Stimulated activated CD4-positive, alpha-beta T cell treated with anti-CD3 and anti-CD28 coated beads, Interleukin-12 subunit alpha, Interleukin-12 subunit beta, amount 100 ng/mL, for 48 hours (primary cell): Measurements from ENCODE around the gene NME7.
A peak's percentile ranks its signal among the peaks of the same experiment; 100 is the strongest.

Experiments used
- DNase-seq, 3 donors: peaks; one replicate each; pipeline ENCODE4 v3.0.0-alpha.2; 2020; ENCODE audit warnings: low read depth in 2 of 3, low spot score in 1 of 3

Gene NME7

GRCh38 chr1:169163059-169163458 lies 204.5 kb downstream of the NME7 start:
- peak in 2 of 3 donors; percentile 2 to 10 for DNase-seq

- DNase-seq: no peak
These were observed 206.0 kb downstream of the NME7 start for GRCh38 chr1:169161496-169162194.

- no peak for DNase-seq
These were observed 206.6 kb downstream of the NME7 start for GRCh38 chr1:169160845-169161495.

- no peak for DNase-seq
These were observed 211.0 kb downstream of the NME7 start for GRCh38 chr1:169156580-169156979.

- DNase-seq: no peak
These were observed 211.9 kb downstream of the NME7 start for GRCh38 chr1:169155675-169156074.

- no peak for DNase-seq
These were observed 216.2 kb downstream of the NME7 start for GRCh38 chr1:169151338-169151837.

DNA sequence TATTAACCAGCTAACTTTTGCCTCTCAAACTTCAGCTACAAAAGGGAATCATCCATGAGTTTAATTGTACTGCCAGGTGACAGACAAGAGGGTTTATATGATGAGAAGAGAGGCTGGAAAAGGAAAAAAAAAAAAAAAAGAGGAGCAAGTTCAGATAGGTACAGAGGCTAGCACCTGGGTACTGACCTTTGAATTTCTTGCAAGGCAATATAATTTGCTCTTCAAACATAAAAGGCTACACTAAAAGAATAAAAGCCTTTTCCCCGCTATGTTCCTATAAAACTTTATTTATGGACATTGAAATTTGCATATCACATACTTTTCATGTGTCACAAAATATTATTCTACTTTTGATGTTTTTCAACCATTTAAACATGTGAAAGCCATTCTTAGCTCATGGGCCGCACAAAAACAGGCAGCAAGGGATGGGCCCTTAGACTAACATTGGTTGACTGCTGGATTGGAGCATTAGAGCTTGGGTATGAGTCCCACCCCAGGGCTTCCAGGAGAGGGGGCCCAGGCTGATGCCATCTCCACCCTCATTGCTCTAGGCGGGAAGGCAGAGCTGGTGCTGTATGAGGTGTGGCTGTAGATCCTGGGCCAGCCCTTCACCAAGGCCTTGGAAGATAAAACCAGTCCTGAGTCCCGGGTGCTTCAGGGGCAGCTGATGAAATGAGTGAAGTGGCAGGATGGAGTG lies 216.8 kb downstream of the NME7 start:
- no peak for DNase-seq

DNA sequence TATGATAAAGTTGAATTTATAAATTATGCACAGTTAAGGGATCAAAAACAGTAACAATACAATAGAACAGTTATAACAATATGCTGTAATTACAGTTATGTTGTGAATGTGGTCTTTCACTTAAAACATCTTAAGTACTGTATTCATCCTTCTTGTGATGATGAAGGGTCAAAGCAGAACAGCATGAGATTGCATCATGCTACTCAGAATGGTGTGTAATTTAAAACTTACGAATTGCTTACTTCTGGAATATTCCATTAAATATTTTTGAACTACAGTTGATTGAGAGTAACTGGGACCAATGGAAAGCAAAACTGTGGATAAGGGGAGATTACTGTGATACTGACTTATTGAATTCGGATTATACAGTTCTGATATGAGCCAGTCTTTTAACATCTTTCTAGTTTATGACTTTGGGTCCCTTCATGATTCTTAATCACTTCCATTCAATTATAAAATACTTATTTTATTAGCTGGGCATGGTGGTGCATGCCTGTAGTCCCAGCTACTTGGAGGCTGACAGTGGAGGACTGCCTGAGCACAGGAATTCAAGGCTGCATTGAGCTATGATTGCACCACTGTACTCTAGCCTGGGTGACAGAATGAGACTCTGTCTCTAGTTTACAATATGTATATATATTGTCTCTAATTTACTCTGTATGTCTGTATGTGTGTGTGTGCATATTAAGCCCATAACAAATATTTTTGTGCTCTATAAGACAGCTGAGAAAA lies 217.9 kb downstream of the NME7 start:
- no peak for DNase-seq

DNA sequence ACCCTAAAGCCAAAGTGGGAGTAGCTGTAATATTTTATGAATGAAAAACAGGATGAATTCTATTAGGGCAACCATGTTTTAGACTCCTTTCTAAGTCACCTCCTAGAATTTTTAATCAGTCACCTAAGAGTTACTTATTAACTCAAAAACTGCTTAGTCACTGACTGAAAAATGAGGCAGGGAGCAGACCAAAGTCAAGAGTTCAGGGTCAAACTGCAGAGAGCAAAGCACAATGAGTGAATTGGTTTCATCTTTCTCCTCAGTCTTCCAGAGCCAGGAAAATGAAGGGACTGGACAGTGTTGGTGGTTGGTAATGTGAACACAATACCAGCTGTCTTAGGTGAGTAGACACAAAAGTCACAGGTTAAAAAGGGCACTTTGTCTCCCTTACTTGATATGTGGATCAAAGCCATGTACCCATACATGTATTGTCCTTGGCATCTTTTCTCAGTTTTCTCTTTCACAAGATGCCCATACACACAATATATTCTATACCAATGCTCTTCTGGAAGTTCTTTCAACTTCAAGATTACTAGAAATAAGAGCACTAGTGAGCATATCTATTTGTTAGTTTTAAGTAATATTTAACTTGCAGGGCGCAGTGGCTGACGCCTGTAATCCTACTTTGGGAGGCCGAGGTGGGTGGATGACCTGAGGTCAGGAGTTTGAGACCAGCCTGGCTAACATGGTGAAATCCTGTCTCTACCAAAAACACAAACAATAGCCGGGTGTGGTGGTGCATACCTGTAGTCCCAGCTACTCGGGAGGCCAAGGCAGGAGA lies 218.9 kb downstream of the NME7 start:
- DNase-seq: no peak

DNA sequence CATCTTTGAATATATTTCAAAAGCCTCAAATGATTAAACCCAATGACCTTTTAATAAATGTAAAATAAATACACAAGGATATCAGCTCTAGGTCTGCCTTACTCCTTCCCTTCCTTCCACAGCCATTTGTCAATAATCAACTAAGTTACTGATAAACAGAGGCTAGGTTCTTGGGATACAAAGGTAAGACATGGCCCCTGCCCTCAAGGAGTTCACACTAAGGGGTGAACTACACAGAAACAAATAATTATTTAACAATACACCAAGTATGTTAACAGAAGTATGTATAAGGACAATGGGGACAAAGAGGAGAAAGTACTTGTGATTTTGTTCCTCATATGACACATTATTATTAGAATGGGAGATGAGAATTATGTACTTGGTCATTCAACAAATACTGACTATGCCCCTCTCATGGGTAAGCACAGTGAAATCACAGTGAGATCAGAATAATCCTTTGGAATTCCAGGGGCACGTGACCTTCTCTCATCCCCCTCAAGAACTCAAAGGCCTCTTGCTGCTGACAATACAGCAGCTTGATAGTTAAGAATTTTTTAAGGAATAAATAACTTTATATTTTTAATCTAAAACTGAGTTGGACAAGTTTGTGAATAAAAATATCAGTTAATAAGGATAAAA lies 220.9 kb downstream of the NME7 start:
- no peak for DNase-seq

- no peak for DNase-seq
These were observed 222.5 kb downstream of the NME7 start for GRCh38 chr1:169144941-169145626.

- DNase-seq: no peak
These were observed 223.6 kb downstream of the NME7 start for GRCh38 chr1:169143984-169144383.

DNA sequence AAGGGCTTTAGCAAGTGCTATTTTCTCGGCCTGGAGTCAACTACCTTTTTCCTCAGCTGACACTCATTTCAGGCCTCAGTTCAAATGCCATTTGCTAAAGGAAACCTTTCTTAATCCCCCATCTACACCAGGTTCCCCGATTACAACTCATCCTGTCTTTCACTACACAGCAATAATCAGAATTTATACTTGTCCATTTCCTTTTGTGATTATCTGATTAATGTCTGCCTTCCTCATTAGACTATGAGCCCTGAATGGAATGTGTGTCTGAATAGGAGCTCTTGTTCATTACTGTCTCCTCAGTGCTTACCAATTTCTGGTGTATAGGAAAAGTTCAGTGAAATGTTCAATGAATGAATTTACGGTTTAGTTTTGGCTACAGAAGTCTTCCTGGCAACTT lies 224.3 kb downstream of the NME7 start:
- no peak for DNase-seq

GRCh38 chr1:169142129-169142528 lies 225.5 kb downstream of the NME7 start:
- no peak for DNase-seq

GRCh38 chr1:169141356-169141755 lies 226.2 kb downstream of the NME7 start:
- DNase-seq: no peak

DNA sequence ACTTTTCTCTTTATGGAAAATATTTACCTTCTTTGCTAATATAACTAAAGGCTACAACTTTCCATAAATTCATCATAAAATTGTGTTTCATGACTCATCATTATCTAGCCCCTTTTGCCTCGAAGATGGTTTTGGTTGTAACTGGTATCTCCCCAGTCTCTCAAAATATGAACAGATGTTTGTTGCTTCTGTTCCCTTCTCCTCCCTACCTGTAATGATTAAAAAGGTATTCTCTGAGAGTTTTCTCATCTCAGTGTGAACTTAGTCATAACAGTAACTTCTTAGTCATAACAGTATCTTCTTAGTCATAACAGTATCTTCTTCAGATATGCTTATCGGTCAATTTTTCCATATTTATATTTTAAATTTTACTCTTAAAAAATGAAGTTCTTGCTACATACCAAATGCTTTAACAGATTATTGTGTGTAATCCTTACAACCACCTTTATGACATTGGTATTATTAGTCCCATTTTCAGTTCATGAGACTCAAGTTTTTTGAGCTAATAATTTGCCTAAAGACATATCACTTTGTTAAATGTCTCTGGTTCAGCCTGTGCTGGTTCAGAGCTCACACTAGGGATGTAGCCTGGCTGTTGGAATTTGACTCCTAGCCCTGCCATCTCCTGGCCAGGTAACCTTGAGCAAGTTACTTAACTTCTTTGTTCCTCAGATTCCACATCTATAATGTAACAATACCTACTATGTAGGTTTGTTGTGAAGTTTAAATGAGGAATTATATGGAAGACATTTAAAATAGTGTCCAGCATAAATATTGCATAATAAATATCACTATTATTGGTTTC lies 228.5 kb downstream of the NME7 start:
- DNase-seq: no peak

GRCh38 chr1:169137357-169137756 lies 230.2 kb downstream of the NME7 start:
- DNase-seq: no peak

DNA sequence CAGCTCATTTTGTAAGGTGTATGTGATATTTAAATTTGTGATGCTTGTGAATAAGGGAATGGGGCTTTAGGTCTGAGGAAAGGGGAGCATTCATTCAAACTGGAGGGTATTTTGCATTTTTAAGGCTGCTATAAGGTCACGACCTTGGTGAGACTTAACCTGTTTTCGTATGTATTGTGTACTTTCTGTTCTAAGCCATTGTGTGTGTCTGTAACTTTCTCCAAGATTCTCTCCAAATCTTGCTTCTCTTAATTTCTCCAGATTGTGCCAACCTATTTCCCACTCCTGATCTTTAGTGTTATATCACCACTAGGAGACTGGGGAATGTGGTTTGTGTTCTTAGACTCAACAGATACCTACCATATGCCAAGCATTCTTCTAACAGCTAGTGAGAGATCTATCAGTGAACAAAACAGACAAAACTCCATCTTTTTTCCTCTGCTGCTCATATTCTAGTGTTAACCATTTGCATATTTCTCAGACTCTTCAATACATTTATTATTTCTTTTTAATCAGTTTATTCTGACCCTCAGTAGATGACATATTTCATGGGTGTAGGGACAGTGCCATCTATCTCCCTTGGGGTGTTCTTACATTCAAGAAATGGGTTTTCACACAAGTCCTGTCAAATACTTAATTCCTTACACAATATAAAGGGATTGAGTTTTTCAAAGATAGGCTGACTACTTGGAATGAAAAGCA lies 233.6 kb downstream of the NME7 start:
- no peak for DNase-seq
